Measurements from ENCODE around the gene PSMD12. TPM values are rescaled to one million over a fixed set of nuclear protein-coding genes. Genes with fewer than 3 reads are reported as not detected.

Gene PSMD12
- total RNA-seq, 2 experiments from 2014 or later = 80.9 to 89.1 TPM

DNA sequence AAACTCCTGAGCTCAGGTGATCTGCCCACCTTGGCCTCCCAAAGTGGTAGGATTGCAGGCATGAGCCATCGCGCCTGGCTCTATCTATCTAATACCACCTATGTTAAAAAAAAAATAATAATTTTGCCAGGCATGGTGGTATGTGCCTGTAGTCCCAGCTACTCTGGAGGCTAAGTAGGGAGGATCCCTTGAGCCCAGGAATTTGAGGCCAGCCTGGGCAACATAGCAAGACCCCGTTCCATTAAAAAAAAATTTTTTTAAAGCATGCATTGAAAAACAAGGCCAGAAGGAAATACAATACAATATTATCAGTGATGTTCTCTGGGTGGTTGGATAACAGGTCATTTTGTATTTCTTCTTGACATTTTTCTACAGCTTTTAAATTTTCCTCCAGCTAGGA is 76.1 kb downstream of the PSMD12 start:
- Mint-ChIP-seq H3K9me3 (no peaks in the 10 kb centered on the region), H3K4me3 (no peak overlapping the region), H3K36me3 (ENCODE audit: low read depth) (no peaks in the 10 kb centered on the region), H3K27ac (no peak overlapping the region), H3K27me3 (no peaks in the 10 kb centered on the region), H3K4me1 (ENCODE audit: low read depth) (no peaks in the 10 kb centered on the region)
- DNase-seq = no peak
- ChIA-PET CTCF (interaction anchor here (4.2 kb wide), 1 partner anchor 68 kb away, joined by 27 read pairs; no protein-coding TSS in a partner anchor), POLR2A (interaction anchor here (0.7 kb wide), 1 partner anchor 15 kb away, joined by 4 read pairs; no protein-coding TSS in a partner anchor)
- intact Hi-C loops (cut with micrococcal nuclease) = loop anchor here (5.0 kb wide), 1 partner anchor 68 kb away; no protein-coding TSS in a partner anchor
- ATAC-seq = no peak
- TF ChIP-seq, protein P1, sequence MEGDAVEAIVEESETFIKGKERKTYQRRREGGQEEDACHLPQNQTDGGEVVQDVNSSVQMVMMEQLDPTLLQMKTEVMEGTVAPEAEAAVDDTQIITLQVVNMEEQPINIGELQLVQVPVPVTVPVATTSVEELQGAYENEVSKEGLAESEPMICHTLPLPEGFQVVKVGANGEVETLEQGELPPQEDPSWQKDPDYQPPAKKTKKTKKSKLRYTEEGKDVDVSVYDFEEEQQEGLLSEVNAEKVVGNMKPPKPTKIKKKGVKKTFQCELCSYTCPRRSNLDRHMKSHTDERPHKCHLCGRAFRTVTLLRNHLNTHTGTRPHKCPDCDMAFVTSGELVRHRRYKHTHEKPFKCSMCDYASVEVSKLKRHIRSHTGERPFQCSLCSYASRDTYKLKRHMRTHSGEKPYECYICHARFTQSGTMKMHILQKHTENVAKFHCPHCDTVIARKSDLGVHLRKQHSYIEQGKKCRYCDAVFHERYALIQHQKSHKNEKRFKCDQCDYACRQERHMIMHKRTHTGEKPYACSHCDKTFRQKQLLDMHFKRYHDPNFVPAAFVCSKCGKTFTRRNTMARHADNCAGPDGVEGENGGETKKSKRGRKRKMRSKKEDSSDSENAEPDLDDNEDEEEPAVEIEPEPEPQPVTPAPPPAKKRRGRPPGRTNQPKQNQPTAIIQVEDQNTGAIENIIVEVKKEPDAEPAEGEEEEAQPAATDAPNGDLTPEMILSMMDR (IDR thresholded peaks at IDR 0.05) = no peak

DNA sequence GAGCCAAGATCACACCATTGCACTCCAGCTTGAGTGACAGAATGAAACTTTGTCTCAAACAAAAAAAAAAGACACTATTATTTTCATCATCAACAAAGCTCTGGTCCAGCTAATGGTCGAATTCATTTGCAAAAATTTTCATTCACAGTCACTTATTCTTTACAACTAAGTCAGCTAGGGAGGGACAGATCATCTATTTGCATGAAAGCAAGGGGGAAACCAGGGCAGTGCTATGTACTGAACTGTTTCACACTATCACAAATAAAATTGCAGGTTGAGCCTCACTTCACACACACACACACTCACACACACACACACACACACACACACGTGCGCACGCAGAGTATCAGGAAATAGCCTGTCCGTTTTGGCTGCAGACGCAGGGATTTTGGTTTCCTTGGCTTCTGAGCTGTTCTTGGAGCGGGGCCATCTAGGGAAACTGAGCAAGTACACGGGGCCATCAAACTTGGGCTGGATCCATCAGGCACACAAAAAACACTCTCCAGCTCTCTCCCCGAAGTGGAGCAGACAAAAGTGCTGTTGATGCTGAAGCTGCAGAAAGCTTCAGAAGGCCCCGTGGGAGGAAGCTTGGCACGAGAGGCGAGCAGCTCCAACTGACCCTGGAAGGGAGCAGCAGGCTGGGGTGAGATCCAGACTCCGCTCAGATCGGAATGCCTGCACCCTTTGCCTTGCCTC is 77.0 kb downstream of the PSMD12 start:
- no peaks in the 10 kb centered on the region for H3K36me3 Mint-ChIP-seq (ENCODE audit: low read depth)
- H3K27me3 Mint-ChIP-seq = no peaks in the 10 kb centered on the region
- no peak overlapping the region for H3K4me3 Mint-ChIP-seq
- TF ChIP-seq, protein P1 (IDR thresholded peaks at IDR 0.05) = no peak
- intact Hi-C loops (cut with micrococcal nuclease) = no loop called here
- no peak for ATAC-seq
- no peaks in the 10 kb centered on the region for H3K4me1 Mint-ChIP-seq (ENCODE audit: low read depth)
- H3K9me3 Mint-ChIP-seq = no peaks in the 10 kb centered on the region
- POLR2A ChIA-PET = no interaction called here
- DNase-seq = no peak
- H3K27ac Mint-ChIP-seq = no peak overlapping the region
- CTCF ChIA-PET = interaction anchor here (0.7 to 4.2 kb wide), 2 partner anchors 67 to 1076 kb away, joined by 3 to 27 read pairs; no protein-coding TSS in a partner anchor

Other genes with a start within 250 kb of the PSMD12 start
- gene HELZ, start 121.4 kb downstream of the PSMD12 start, total RNA-seq = 10 to 100 TPM; 74.4 to 74.9 TPM
- gene PITPNC1, start 10.7 kb upstream of the PSMD12 start, total RNA-seq = 10 to 100 TPM; 51.8 to 56.3 TPM